ENCODE results near the gene TXNDC11.

Gene TXNDC11

GRCh38 chr16:11719171-11719570 is 23.5 kb downstream of the TXNDC11 start:
- DNase-seq (ENCODE audit: low spot score): no peak

GRCh38 chr16:11717811-11718210 is 24.8 kb downstream of the TXNDC11 start:
- DNase-seq (ENCODE audit: low spot score): no peak

GRCh38 chr16:11716336-11716735 is 26.3 kb downstream of the TXNDC11 start:
- no peak for DNase-seq (ENCODE audit: low spot score)

- DNase-seq (ENCODE audit: low spot score): no peak
Observed at GRCh38 chr16:11715246-11715947, 27.3 kb downstream of the TXNDC11 start.

GRCh38 chr16:11712122-11712521 is 30.5 kb downstream of the TXNDC11 start:
- DNase-seq (ENCODE audit: low spot score): no peak

GRCh38 chr16:11711662-11712061 is 31.0 kb downstream of the TXNDC11 start:
- DNase-seq (ENCODE audit: low spot score): no peak

GRCh38 chr16:11708421-11708820 is 34.2 kb downstream of the TXNDC11 start:
- DNase-seq (ENCODE audit: low spot score): no peak

- no peak for DNase-seq (ENCODE audit: low spot score)
Observed at GRCh38 chr16:11707679-11708197, 34.9 kb downstream of the TXNDC11 start.

GRCh38 chr16:11706180-11706742 is 36.4 kb downstream of the TXNDC11 start:
- no peak for DNase-seq (ENCODE audit: low spot score)

GRCh38 chr16:11705311-11706025 is 37.2 kb downstream of the TXNDC11 start:
- no peak for DNase-seq (ENCODE audit: low spot score)

GRCh38 chr16:11700264-11701029 is 42.2 kb downstream of the TXNDC11 start:
- no peak for DNase-seq (ENCODE audit: low spot score)

- no peak for DNase-seq (ENCODE audit: low spot score)
Observed at GRCh38 chr16:11699234-11699894, 43.3 kb downstream of the TXNDC11 start.

- no peak for DNase-seq (ENCODE audit: low spot score)
Observed at GRCh38 chr16:11698271-11698689, 44.4 kb downstream of the TXNDC11 start.

- no peak for DNase-seq (ENCODE audit: low spot score)
Observed at GRCh38 chr16:11697319-11697718, 45.3 kb downstream of the TXNDC11 start.

GRCh38 chr16:11696266-11697012 is 46.2 kb downstream of the TXNDC11 start:
- no peak for DNase-seq (ENCODE audit: low spot score)

GRCh38 chr16:11692651-11693050 is 50.0 kb downstream of the TXNDC11 start:
- no peak for DNase-seq (ENCODE audit: low spot score)

- DNase-seq (ENCODE audit: low spot score): no peak
Observed at GRCh38 chr16:11692171-11692570, 50.5 kb downstream of the TXNDC11 start.

- DNase-seq (ENCODE audit: low spot score): no peak
Observed at GRCh38 chr16:11691771-11692170, 50.9 kb downstream of the TXNDC11 start.

- no peak for DNase-seq (ENCODE audit: low spot score)
Observed at GRCh38 chr16:11691235-11691634, 51.4 kb downstream of the TXNDC11 start.

- DNase-seq (ENCODE audit: low spot score): no peak
Observed at GRCh38 chr16:11689031-11689840, 53.4 kb downstream of the TXNDC11 start.
